ENCODE measurements around the gene PGA3.
"Not testable (repeated sequence)": the region's sequence is repeated elsewhere in the genome, so short reads cannot be mapped to it uniquely, and the experiment has no call there.

GRCh38 chr11:61222692-61223091, 19.4 kb downstream of the PGA3 start:
- TF ChIP-seq CTCF, POLR2A, POLR2AphosphoS5 (IDR thresholded peaks at IDR 0.05): not testable (repeated sequence)
